Colonic mucosa (tissue), 4 donors: ENCODE results near the gene GPR146. TPM values are rescaled to one million over a fixed set of nuclear protein-coding genes. Genes with fewer than 3 reads are reported as not detected.

ENCODE experiments used
- DNase-seq: peaks from one replicate; pipeline ENCODE4 v3.0.0-alpha.2; 2020
- H3K27ac ChIP-seq: fragments of 200-600 bp; one replicate; pipeline ENCODE4 v1.8.0; 2021
- H3K27me3 ChIP-seq: fragments of 200-600 bp; one replicate; pipeline ENCODE4 v1.8.0; 2021
- H3K36me3 ChIP-seq: fragments of 200-600 bp; one replicate; pipeline ENCODE4 v1.8.0; 2021
- H3K4me1 ChIP-seq: fragments of 200-600 bp; one replicate; pipeline ENCODE4 v1.8.0; 2021; ENCODE audit warnings: mild to moderate bottlenecking
- H3K4me3 ChIP-seq: fragments of 200-600 bp; one replicate; pipeline ENCODE4 v1.8.0; 2021
- H3K9ac ChIP-seq, 2 donors: one replicate each; pipeline ENCODE4 v1.7.0; 2013; ENCODE audit warnings: control low read depth in 2 of 2, low read depth in 2 of 2, low read length in 2 of 2
- H3K9me3 ChIP-seq: fragments of 200-600 bp; one replicate; pipeline ENCODE4 v1.8.0; 2021
- CTCF ChIP-seq: fragments of 200-600 bp; IDR thresholded peaks from one replicate; pipeline ENCODE4 v1.8.0; 2022; ENCODE audit warnings: antibody characterized with exemption, mild to moderate bottlenecking
- intact Hi-C: fragments of 100-400 bp; cut with DNase I; formaldehyde crosslinking; loops from one replicate; pipeline ENCODE4 v1.14.1; 2022
- total RNA-seq, 2 donors: library from RNA; stranded (reverse); fragmentation: NEBNext Ultra II Directional in 1 of 2; extraction: Animal tissue kit (Norgen Biotek cat#: 25700) in 1 of 2; gene quantifications; one replicate each; pipeline ENCODE4 v1.2.1, GENCODE V29; 2021
- donor health status: healthy.
- donor health status: DM: no; HTN: no; CAD: no.
- donor health status: DM: no; HTN: no; CAD: no.

GPR146 gene
- total RNA-seq, 2 donors from 2014 or later, result 2.9 to 9.0 TPM

GRCh38 chr7:1081336-1081735, 37.0 kb downstream of the GPR146 start:
- Histone ChIP-seq H3K4me1 (no peaks in the 10 kb centered on the region), H3K9me3 (no peaks in the 10 kb centered on the region), H3K9ac (no peak overlapping the region), H3K27me3 (no peaks in the 10 kb centered on the region), H3K36me3 (no peaks in the 10 kb centered on the region), H3K27ac (no peak overlapping the region), H3K4me3 (no peak overlapping the region)
- no peak for TF ChIP-seq CTCF
- no peak for DNase-seq
- intact Hi-C loops, result no loop called here

- Histone ChIP-seq H3K27ac (no peak overlapping the region), H3K27me3 (no peaks in the 10 kb centered on the region), H3K36me3 (no peaks in the 10 kb centered on the region), H3K9ac (no peak overlapping the region), H3K4me3 (no peak overlapping the region), H3K9me3 (no peaks in the 10 kb centered on the region), H3K4me1 (no peaks in the 10 kb centered on the region)
- intact Hi-C loops, result no loop called here
- TF ChIP-seq CTCF, result no peak
- DNase-seq, result no peak
Observed at GRCh38 chr7:1081931-1082401, 37.6 kb downstream of the GPR146 start.

GRCh38 chr7:1083729-1084657, 39.6 kb downstream of the GPR146 start:
- Histone ChIP-seq H3K36me3 (no peaks in the 10 kb centered on the region), H3K27me3 (no peaks in the 10 kb centered on the region), H3K9me3 (no peaks in the 10 kb centered on the region), H3K4me3 (no peak overlapping the region), H3K4me1 (no peaks in the 10 kb centered on the region), H3K9ac (no peak overlapping the region), H3K27ac (no peak overlapping the region)
- DNase-seq, result peak; percentile 88
- intact Hi-C loops, result no loop called here
- TF ChIP-seq CTCF, result no peak

GRCh38 chr7:1085266-1085665, 40.9 kb downstream of the GPR146 start:
- Histone ChIP-seq H3K4me1 (no peaks in the 10 kb centered on the region), H3K36me3 (no peaks in the 10 kb centered on the region), H3K9ac (no peak overlapping the region), H3K27ac (no peak overlapping the region), H3K4me3 (no peak overlapping the region), H3K27me3 (no peaks in the 10 kb centered on the region), H3K9me3 (no peaks in the 10 kb centered on the region)
- intact Hi-C loops, result loop anchor here (5.0 kb wide), 2 partner anchors 77 to 92 kb away; partner anchors contain the start of gene ZFAND2A
- TF ChIP-seq CTCF, result no peak
- no peak for DNase-seq

GRCh38 chr7:1085910-1086421, 41.6 kb downstream of the GPR146 start:
- H3K4me3 ChIP-seq, result no peak overlapping the region
- H3K27ac ChIP-seq, result no peak overlapping the region
- no peak for DNase-seq
- H3K27me3 ChIP-seq, result no peaks in the 10 kb centered on the region
- no peaks in the 10 kb centered on the region for H3K4me1 ChIP-seq
- no peak overlapping the region for H3K9ac ChIP-seq
- H3K36me3 ChIP-seq, result no peaks in the 10 kb centered on the region
- intact Hi-C loops, result loop anchor here (5.0 kb wide), 2 partner anchors 76 to 91 kb away; partner anchors contain the start of gene ZFAND2A
- H3K9me3 ChIP-seq, result no peaks in the 10 kb centered on the region
- no peak for TF ChIP-seq CTCF
